GM19193 (cell line): Measurements from ENCODE around the gene SHB.

ENCODE experiments used
- POLR2A ChIP-seq: IDR thresholded peaks from 4 replicates; pipeline ENCODE4 v1.6.1; 2011; ENCODE audit not compliant: insufficient read depth, insufficient read length; ENCODE audit errors: extremely low read depth

The SHB gene

DNA sequence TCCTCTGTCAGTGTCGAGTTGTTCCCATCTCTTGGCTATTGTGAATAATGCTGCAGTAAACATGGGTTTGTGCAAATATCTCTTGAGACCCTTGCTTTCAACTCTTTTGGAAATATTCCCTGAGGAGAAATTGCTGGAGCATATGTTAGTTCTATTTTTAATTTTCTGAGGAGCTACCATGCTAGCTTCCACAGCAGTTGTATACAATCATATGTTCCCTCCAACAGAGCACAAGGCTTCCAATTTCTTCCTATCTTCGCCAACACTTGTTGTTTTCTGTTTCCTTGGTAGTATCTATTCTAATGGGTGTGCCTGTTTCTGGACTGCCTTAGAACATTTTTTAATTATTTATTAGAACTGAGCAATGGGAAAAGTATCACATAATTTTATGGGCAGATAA, 23.6 kb upstream of the SHB start:
- TF ChIP-seq POLR2A: no peak

- TF ChIP-seq POLR2A: no peak
Observed at GRCh38 chr9:38092200-38092524, 23.1 kb upstream of the SHB start.

- no peak for TF ChIP-seq POLR2A
Observed at GRCh38 chr9:38091310-38092199, 22.5 kb upstream of the SHB start.

DNA sequence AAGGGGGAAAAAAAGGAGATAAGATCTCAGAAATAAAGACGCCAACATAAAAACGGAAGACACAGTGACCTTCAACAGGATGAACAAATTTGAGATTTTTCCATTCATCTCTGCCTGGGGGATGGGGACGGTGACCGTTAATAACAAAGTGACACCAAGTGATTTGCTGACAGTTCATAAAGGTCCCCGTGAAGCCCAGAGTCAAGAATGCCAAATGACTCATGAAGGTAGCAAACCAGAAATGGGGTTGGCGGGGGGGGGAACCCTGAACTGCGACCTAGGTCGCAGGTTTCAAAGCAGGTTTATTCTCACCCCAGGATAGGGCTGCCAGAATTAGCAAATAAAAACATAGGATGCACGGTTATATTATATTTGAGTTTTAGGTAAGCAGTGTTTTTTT, 21.1 kb upstream of the SHB start:
- no peak for TF ChIP-seq POLR2A

DNA sequence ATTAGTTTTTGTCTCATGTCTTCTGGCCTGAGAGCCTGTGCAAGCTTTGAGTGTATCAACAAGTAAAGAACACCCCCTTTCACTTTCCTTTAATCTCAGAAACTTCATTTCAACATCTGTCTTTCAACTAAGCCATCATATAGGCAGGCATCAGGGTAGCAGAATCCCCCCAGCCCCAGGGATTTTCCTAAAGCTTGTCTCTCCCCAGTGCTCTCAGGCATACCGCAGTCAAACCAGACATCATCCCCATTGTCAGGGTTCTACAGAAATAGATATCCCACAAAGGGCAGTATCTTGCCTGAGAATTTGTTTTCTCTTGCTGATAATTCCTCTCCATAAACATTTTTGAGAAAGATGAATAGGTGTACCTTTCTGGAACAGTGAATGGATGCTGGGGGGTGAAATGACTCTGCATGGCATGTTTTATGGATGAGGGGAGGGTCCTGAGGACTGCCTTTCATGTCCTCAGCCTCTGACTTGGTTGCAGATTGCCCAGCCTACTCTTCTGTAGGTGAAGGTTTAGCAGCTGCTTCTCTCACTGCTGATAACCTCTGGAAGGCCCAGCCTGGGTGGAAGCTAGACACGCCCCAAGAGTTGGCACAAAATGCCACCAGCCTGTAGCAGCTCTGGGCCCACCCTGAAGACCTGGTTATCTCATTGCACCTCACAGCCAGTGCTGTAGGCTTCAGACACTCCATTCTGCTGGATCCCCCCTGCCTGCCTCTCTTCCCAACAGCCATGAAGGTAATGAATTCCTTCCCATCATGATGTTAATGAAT, 20.5 kb upstream of the SHB start:
- TF ChIP-seq POLR2A: no peak

DNA sequence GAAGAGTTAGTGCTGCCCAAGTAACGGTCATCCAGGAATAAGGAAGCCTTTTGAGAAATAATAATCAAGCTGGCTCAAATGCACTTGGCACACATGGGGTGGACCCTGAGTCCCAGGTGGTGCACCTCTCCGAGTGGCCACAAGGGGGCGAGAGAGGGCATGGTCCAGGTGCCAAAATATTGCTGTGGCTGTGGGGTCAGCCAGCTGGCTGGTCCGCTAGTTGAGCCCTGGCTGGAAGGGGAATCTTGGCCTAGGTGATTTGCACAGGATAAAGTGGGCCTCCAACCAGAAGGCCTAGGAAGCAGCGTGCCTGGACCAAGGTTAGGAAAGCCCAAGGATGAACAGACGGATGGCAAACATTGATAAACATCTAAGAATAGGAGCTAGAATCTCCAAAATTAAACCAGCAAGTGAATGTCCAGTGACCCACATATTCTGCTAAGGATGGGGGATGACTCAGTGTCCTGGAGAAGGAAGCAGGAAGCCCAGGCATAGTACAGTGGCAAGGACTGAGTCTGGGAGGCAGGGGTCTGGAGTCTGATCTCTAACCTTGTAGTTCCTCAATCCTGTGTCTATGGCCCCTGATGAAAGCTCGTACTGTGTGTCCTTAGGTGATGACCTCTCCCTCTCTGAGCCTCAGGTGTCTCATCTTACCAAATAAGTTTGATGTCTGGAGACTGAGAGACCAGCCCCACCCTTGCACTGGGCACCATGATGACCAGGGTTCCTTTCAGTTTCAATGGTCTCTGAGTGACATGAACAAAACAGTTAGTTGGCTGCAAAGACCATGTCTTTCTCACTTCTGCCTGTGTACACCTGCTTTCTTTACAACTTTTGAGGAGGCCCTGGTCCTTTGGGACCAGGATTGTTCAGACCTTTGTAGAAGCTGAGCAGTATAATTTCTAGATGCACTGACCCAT, 19.2 kb upstream of the SHB start:
- no peak for TF ChIP-seq POLR2A

DNA sequence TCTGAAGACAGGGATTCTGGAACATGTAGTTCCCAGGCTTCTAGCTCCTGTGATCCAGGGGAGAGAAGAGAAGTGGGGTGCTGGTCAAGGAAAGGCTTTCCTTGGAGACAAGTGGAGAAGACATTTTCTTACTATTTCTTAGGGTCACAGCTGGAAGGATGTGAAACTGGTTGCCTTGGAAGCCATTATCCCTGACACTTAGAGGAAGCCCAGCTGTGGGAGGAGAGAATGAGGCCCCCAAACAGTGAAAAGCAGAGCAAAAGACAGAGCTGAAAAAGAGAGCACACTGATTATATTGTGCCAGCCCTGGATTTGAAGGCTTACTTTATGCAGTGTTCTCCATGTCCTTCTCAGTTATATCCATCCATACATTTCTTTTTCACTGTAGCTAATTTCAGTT, 17.5 kb upstream of the SHB start:
- TF ChIP-seq POLR2A: no peak

GRCh38 chr9:38085308-38085707, 16.3 kb upstream of the SHB start:
- TF ChIP-seq POLR2A: no peak

DNA sequence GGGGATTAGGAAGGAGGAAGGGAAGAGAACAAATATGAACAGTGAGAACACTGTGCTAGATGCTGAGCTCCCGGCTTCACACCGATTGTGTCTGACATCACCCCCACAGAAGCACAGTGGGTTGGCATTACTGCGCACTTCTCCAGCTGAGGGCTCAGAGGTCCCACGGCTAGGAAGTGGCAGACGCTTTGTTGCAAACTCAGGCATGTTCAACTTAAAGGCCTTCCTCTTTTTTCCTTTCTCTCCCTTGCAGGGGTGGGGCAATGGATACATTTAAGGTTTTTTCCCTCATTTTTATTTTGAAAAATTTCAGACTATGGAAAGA, 15.5 kb upstream of the SHB start:
- no peak for TF ChIP-seq POLR2A

GRCh38 chr9:38083858-38084555, 15.0 kb upstream of the SHB start:
- no peak for TF ChIP-seq POLR2A

- TF ChIP-seq POLR2A: no peak
Observed at GRCh38 chr9:38082446-38083287, 13.6 kb upstream of the SHB start.

DNA sequence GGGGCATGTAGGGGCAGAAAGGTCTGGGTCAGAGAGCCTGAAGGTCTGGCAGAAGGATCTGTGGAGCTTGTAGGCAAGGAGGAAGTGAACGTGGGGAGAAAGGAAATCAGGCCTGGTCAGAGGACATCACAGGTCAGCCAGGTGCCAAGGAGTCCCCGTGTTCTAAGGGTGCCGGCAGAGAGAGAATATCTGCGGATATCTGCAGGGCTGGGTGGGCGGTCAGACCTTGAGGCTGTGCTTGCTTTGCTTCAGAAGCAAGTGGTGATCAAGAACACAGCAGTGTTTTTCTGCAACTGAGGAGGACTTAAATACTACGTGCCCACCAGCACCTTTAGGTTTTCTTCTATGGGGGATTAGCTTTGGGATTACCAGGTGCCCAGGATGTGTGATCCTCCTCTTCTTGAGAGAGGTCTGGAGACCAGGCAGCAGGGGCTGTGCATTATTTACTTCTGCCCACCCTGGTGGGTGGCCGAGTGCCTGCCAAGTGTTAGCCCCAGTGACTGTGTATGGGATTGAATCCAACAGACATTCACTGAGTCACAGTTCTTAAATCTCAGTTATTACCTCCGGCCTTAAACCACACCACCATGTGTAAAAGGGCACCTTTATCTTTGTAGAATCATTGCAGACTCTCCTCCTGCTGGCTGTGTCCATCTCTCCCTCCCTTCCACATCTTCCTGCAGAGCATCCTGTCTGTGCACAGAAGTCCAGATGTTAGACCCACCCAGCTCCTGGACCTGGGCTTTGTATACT, 12.5 kb upstream of the SHB start:
- TF ChIP-seq POLR2A: no peak

DNA sequence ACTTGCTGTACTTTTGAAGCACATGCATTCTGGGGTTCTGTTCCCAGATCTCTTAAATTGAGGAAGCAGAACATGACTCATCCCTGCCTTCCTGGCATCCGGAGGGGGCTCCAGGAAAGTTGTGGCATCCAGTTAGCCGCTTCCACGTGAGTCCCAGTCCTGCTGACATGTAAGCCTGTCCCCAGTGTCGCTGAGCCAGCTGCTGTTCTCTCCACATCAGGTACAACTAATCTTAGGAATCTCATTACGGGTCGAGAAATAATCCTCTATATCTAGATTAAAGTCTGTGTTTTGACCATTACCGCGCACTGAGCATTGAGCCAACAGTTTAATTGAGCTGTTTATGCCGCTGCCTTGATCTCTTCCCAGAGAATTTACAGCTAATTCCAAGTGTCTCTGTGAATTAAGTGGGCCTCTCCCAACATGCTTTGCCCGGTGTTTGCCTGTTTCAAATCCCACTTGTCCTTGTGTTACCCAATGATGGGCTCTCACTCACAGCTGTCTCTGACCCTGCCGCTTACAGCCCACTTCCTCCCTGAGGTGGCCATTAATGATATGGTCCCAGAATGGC, 10.5 kb upstream of the SHB start:
- no peak for TF ChIP-seq POLR2A
